Activated CD8-positive, alpha-beta T cell treated with anti-CD3 and anti-CD28 coated beads for 36 hours (primary cell): ENCODE data around the gene KCTD1. TPM values are rescaled to one million over a fixed set of nuclear protein-coding genes. Genes with fewer than 3 reads are reported as not detected.

Experiments used
- ATAC-seq: fragments of 200-7000 bp; cut with Tn5 transposase; one replicate; pipeline ENCODE4 v1.10.0; 2021; ENCODE audit warnings: mild to moderate bottlenecking, moderate library complexity
- CTCF ChIA-PET: fragments of 350-600 bp; sonication (Branson Sonifier 250); formaldehyde crosslinking; loops from one replicate; lab custom pipeline; 2021; ENCODE audit warnings: antibody characterized with exemption; lab: Charles Lee
- POLR2A ChIA-PET: fragments of 350-600 bp; sonication (Branson Sonifier 250); formaldehyde crosslinking; loops from one replicate; lab custom pipeline; 2021; ENCODE audit warnings: antibody characterized with exemption; lab: Charles Lee
- DNase-seq: peaks from one replicate; pipeline ENCODE4 v3.0.0-alpha.2; 2020
- H3K27ac Mint-ChIP-seq: one replicate; pipeline ENCODE4 v1.8.0; 2021; ENCODE audit warnings: mild to moderate bottlenecking, mixed read lengths
- H3K27me3 Mint-ChIP-seq: one replicate; pipeline ENCODE4 v1.8.0; 2021; ENCODE audit warnings: mixed read lengths
- H3K36me3 Mint-ChIP-seq: one replicate; pipeline ENCODE4 v1.8.0; 2021; ENCODE audit warnings: low read depth, mixed read lengths
- H3K4me1 Mint-ChIP-seq: one replicate; pipeline ENCODE4 v1.8.0; 2021; ENCODE audit warnings: low read depth, mixed read lengths
- H3K4me3 Mint-ChIP-seq: one replicate; pipeline ENCODE4 v1.8.0; 2021; ENCODE audit warnings: mild to moderate bottlenecking, moderate library complexity, mixed read lengths
- H3K9me3 Mint-ChIP-seq: one replicate; pipeline ENCODE4 v1.8.0; 2021; ENCODE audit warnings: mixed read lengths
- intact Hi-C: fragments of 100-400 bp; cut with micrococcal nuclease; formaldehyde crosslinking; loops from one replicate; pipeline ENCODE4 v1.10.0; 2022
- total RNA-seq, 2 experiments: library from RNA; stranded (reverse); gene quantifications; one replicate each; pipeline ENCODE4 v1.2.3, GENCODE V29; 2021
- TF ChIP-seq, protein P1 (sequence below): fragments of 200-600 bp; IDR thresholded peaks from one replicate; pipeline ENCODE4 v1.8.0; 2022; ENCODE audit warnings: antibody characterized with exemption, mild to moderate bottlenecking

KCTD1 gene
- total RNA-seq, 2 experiments from 2014 or later = 3.4 TPM

- Mint-ChIP-seq H3K27me3 (no peaks in the 10 kb centered on the region), H3K4me3 (no peak overlapping the region), H3K4me1 (peaks cover 3% of the 10 kb centered on the region), H3K9me3 (no peaks in the 10 kb centered on the region), H3K36me3 (no peaks in the 10 kb centered on the region), H3K27ac (no peak overlapping the region)
- DNase-seq = peak; percentile 38
- intact Hi-C loops = no loop called here
- ChIA-PET POLR2A (no interaction called here), CTCF (interaction anchor here (1.2 kb wide), 1 partner anchor 19 kb away, joined by 4 read pairs; no protein-coding TSS in a partner anchor)
- ATAC-seq = peak; percentile 70
- TF ChIP-seq, protein P1, sequence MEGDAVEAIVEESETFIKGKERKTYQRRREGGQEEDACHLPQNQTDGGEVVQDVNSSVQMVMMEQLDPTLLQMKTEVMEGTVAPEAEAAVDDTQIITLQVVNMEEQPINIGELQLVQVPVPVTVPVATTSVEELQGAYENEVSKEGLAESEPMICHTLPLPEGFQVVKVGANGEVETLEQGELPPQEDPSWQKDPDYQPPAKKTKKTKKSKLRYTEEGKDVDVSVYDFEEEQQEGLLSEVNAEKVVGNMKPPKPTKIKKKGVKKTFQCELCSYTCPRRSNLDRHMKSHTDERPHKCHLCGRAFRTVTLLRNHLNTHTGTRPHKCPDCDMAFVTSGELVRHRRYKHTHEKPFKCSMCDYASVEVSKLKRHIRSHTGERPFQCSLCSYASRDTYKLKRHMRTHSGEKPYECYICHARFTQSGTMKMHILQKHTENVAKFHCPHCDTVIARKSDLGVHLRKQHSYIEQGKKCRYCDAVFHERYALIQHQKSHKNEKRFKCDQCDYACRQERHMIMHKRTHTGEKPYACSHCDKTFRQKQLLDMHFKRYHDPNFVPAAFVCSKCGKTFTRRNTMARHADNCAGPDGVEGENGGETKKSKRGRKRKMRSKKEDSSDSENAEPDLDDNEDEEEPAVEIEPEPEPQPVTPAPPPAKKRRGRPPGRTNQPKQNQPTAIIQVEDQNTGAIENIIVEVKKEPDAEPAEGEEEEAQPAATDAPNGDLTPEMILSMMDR = no peak
Measured at GRCh38 chr18:26487437-26487836, 60.9 kb downstream of the KCTD1 start.

DNA sequence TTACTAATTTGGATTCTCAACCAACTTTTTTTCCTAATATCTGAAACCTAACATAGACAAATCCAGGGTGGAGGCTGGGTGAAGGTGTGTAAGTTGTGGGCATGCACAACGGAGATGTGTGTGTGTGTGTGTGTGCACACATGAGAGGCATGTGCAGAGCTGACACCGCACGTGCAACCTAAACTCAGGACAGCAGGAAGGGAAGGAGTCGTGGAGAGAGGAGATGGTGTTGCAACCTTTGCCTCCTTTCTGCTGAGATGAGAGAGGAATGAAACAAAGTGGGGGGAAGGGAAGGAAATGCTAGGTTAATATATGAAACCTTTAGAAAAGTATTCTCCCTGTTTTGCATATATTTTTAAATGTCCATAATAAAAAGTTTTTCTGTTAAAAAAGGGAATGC, 64.7 kb downstream of the KCTD1 start:
- POLR2A ChIA-PET = no interaction called here
- Mint-ChIP-seq H3K4me3 (no peak overlapping the region), H3K9me3 (no peaks in the 10 kb centered on the region), H3K36me3 (no peaks in the 10 kb centered on the region), H3K4me1 (peaks cover 3% of the 10 kb centered on the region), H3K27me3 (no peaks in the 10 kb centered on the region), H3K27ac (no peak overlapping the region)
- DNase-seq (no peak), ATAC-seq (no peak)
- TF ChIP-seq, protein P1 = no peak
- CTCF ChIA-PET = interaction anchor here (0.7 kb wide), 1 partner anchor 102 kb away, joined by 3 read pairs; no protein-coding TSS in a partner anchor
- intact Hi-C loops = no loop called here

GRCh38 chr18:26482569-26482968, 65.8 kb downstream of the KCTD1 start:
- H3K27me3 Mint-ChIP-seq = no peaks in the 10 kb centered on the region
- H3K36me3 Mint-ChIP-seq = no peaks in the 10 kb centered on the region
- DNase-seq (no peak), ATAC-seq (no peak)
- no peaks in the 10 kb centered on the region for H3K9me3 Mint-ChIP-seq
- H3K4me3 Mint-ChIP-seq = no peak overlapping the region
- H3K4me1 Mint-ChIP-seq = peaks cover 2% of the 10 kb centered on the region
- H3K27ac Mint-ChIP-seq = no peak overlapping the region
- ChIA-PET CTCF (interaction anchor here (1.3 kb wide), 1 partner anchor 15 kb away, joined by 4 read pairs; no protein-coding TSS in a partner anchor), POLR2A (no interaction called here)
- intact Hi-C loops = no loop called here
- TF ChIP-seq, protein P1 = no peak

GRCh38 chr18:26480897-26481795, 67.2 kb downstream of the KCTD1 start:
- H3K36me3 Mint-ChIP-seq = no peaks in the 10 kb centered on the region
- POLR2A ChIA-PET = no interaction called here
- CTCF ChIA-PET = interaction anchor here (1.3 kb wide), 1 partner anchor 13 kb away, joined by 4 read pairs; no protein-coding TSS in a partner anchor

More at GRCh38 chr18:26480897-26481795, 67.2 kb downstream of the KCTD1 start:
- no peak overlapping the region for H3K27ac Mint-ChIP-seq
- TF ChIP-seq, protein P1 = no peak
- H3K4me3 Mint-ChIP-seq = no peak overlapping the region
- H3K9me3 Mint-ChIP-seq = no peaks in the 10 kb centered on the region
- H3K4me1 Mint-ChIP-seq = no peaks in the 10 kb centered on the region
- H3K27me3 Mint-ChIP-seq = no peaks in the 10 kb centered on the region
- intact Hi-C loops = no loop called here
- no peak for DNase-seq
- ATAC-seq = no peak
